ENCODE measurements around the gene CDC34. TPM values are rescaled to one million over a fixed set of nuclear protein-coding genes. Genes with fewer than 3 reads are reported as not detected.

Gene CDC34
- total RNA-seq = 52.8 and 55.0 TPM in 2 replicates

- Mint-ChIP-seq H3K36me3 (ENCODE audit: low read depth) (peaks cover 5% of the 10 kb centered on the region), H3K4me3 (peak within 1 kb of the TSS; percentile 94), H3K27me3 (no peaks in the 10 kb centered on the region), H3K9me3 (no peaks in the 10 kb centered on the region), H3K27ac (peak within 1 kb of the TSS; percentile 90), H3K4me1 (peaks cover 13% of the 10 kb centered on the region)
- DNase-seq = peak; percentile 72
- intact Hi-C loops (cut with micrococcal nuclease) = loop anchor here (1.0 to 5.0 kb wide), 5 partner anchors 21 to 100 kb away; partner anchors contain the start of genes BSG, POLRMT and TPGS1
Observed at GRCh38 chr19:531753-532560, at the start of gene CDC34. TSS of gene CDC34 (plus strand) at chr19:531760. CDS start at chr19:531932, 172 bp downstream.

- intact Hi-C loops (cut with micrococcal nuclease) = no loop called here
- no peak for DNase-seq
- H3K27me3 Mint-ChIP-seq = peaks cover 11% of the 10 kb centered on the region
- no peak overlapping the region for H3K4me3 Mint-ChIP-seq
- peaks cover 19% of the 10 kb centered on the region for H3K9me3 Mint-ChIP-seq
- H3K27ac Mint-ChIP-seq = no peak overlapping the region
- H3K4me1 Mint-ChIP-seq = peaks cover 9% of the 10 kb centered on the region
- H3K36me3 Mint-ChIP-seq (ENCODE audit: low read depth) = peaks cover 16% of the 10 kb centered on the region
Observed at GRCh38 chr19:482186-483041, 49.1 kb upstream of the CDC34 start.

- no peak overlapping the region for H3K27ac Mint-ChIP-seq
- DNase-seq = no peak
- intact Hi-C loops (cut with micrococcal nuclease) = no loop called here
- H3K4me3 Mint-ChIP-seq = no peak overlapping the region
- H3K9me3 Mint-ChIP-seq = peaks cover 19% of the 10 kb centered on the region
- peaks cover 18% of the 10 kb centered on the region for H3K36me3 Mint-ChIP-seq (ENCODE audit: low read depth)
- peaks cover 13% of the 10 kb centered on the region for H3K4me1 Mint-ChIP-seq
- peaks cover 11% of the 10 kb centered on the region for H3K27me3 Mint-ChIP-seq
Observed at GRCh38 chr19:483332-484072, 48.1 kb upstream of the CDC34 start.

GRCh38 chr19:484494-484893 lies 47.1 kb upstream of the CDC34 start:
- peaks cover 18% of the 10 kb centered on the region for H3K36me3 Mint-ChIP-seq (ENCODE audit: low read depth)
- H3K4me3 Mint-ChIP-seq = no peak overlapping the region
- H3K27ac Mint-ChIP-seq = no peak overlapping the region
- intact Hi-C loops (cut with micrococcal nuclease) = no loop called here
- peaks cover 11% of the 10 kb centered on the region for H3K27me3 Mint-ChIP-seq
- DNase-seq = no peak
- peaks cover 19% of the 10 kb centered on the region for H3K9me3 Mint-ChIP-seq
- H3K4me1 Mint-ChIP-seq = peaks cover 15% of the 10 kb centered on the region

- Mint-ChIP-seq H3K4me1 (peaks cover 13% of the 10 kb centered on the region), H3K27ac (no peak overlapping the region), H3K36me3 (ENCODE audit: low read depth) (peaks cover 16% of the 10 kb centered on the region), H3K9me3 (peaks cover 15% of the 10 kb centered on the region), H3K27me3 (peaks cover 11% of the 10 kb centered on the region), H3K4me3 (no peak overlapping the region)
- intact Hi-C loops (cut with micrococcal nuclease) = loop anchor here (5.0 kb wide), 1 partner anchor 143 kb away; the partner anchor contains the start of gene MIER2
- DNase-seq = no peak
Observed at GRCh38 chr19:485077-485476, 46.5 kb upstream of the CDC34 start.

GRCh38 chr19:485583-486236 lies 45.9 kb upstream of the CDC34 start:
- H3K27ac Mint-ChIP-seq = no peak overlapping the region
- peaks cover 9% of the 10 kb centered on the region for H3K4me1 Mint-ChIP-seq
- H3K36me3 Mint-ChIP-seq (ENCODE audit: low read depth) = peaks cover 10% of the 10 kb centered on the region
- H3K27me3 Mint-ChIP-seq = peaks cover 5% of the 10 kb centered on the region
- intact Hi-C loops (cut with micrococcal nuclease) = loop anchor here (5.0 kb wide), 1 partner anchor 143 kb away; the partner anchor contains the start of gene MIER2
- H3K9me3 Mint-ChIP-seq = peaks cover 9% of the 10 kb centered on the region
- DNase-seq = no peak
- no peak overlapping the region for H3K4me3 Mint-ChIP-seq

- intact Hi-C loops (cut with micrococcal nuclease) = loop anchor here (1.0 to 5.0 kb wide), 2 partner anchors 19 to 146 kb away; partner anchors contain the start of genes MIER2 and TPGS1
- Mint-ChIP-seq H3K4me3 (peak overlapping the region; percentile 86), H3K27me3 (peaks cover 5% of the 10 kb centered on the region), H3K27ac (peak overlapping the region; percentile 94), H3K4me1 (peaks cover 7% of the 10 kb centered on the region), H3K36me3 (ENCODE audit: low read depth) (peaks cover 4% of the 10 kb centered on the region), H3K9me3 (no peaks in the 10 kb centered on the region)
- peak; percentile 97 for DNase-seq
Observed at GRCh38 chr19:488505-489417, 42.8 kb upstream of the CDC34 start.

GRCh38 chr19:489418-490196 lies 42.0 kb upstream of the CDC34 start:
- peaks cover 4% of the 10 kb centered on the region for H3K36me3 Mint-ChIP-seq (ENCODE audit: low read depth)
- peak overlapping the region; percentile 86 for H3K4me3 Mint-ChIP-seq
- peak overlapping the region; percentile 75 for H3K27ac Mint-ChIP-seq
- no peaks in the 10 kb centered on the region for H3K9me3 Mint-ChIP-seq
- H3K27me3 Mint-ChIP-seq = peaks cover 5% of the 10 kb centered on the region
- H3K4me1 Mint-ChIP-seq = peaks cover 7% of the 10 kb centered on the region
- DNase-seq = no peak
- intact Hi-C loops (cut with micrococcal nuclease) = loop anchor here (1.0 to 5.0 kb wide), 2 partner anchors 18 to 147 kb away; partner anchors contain the start of genes MIER2 and TPGS1

- DNase-seq = no peak
- intact Hi-C loops (cut with micrococcal nuclease) = no loop called here
- Mint-ChIP-seq H3K27ac (no peak overlapping the region), H3K4me1 (peaks cover 7% of the 10 kb centered on the region), H3K4me3 (no peak overlapping the region), H3K9me3 (no peaks in the 10 kb centered on the region), H3K27me3 (peaks cover 4% of the 10 kb centered on the region), H3K36me3 (ENCODE audit: low read depth) (peaks cover 4% of the 10 kb centered on the region)
Observed at GRCh38 chr19:491146-491741, 40.3 kb upstream of the CDC34 start.

GRCh38 chr19:492091-492531 lies 39.4 kb upstream of the CDC34 start:
- Mint-ChIP-seq H3K4me1 (peaks cover 7% of the 10 kb centered on the region), H3K27me3 (peaks cover 3% of the 10 kb centered on the region), H3K27ac (no peak overlapping the region), H3K9me3 (no peaks in the 10 kb centered on the region), H3K4me3 (no peak overlapping the region), H3K36me3 (ENCODE audit: low read depth) (peaks cover 4% of the 10 kb centered on the region)
- intact Hi-C loops (cut with micrococcal nuclease) = no loop called here
- peak; percentile 65 for DNase-seq

- intact Hi-C loops (cut with micrococcal nuclease) = no loop called here
- no peak overlapping the region for H3K4me3 Mint-ChIP-seq
- H3K9me3 Mint-ChIP-seq = no peaks in the 10 kb centered on the region
- H3K27me3 Mint-ChIP-seq = peaks cover 9% of the 10 kb centered on the region
- no peak overlapping the region for H3K27ac Mint-ChIP-seq
- H3K4me1 Mint-ChIP-seq = peaks cover 3% of the 10 kb centered on the region
- no peak for DNase-seq
- H3K36me3 Mint-ChIP-seq (ENCODE audit: low read depth) = peaks cover 1% of the 10 kb centered on the region
Observed at GRCh38 chr19:493391-494170, 38.0 kb upstream of the CDC34 start.

Measured in activated CD4-positive, alpha-beta T cell treated with anti-CD3 and anti-CD28 coated beads, Interleukin-2, amount 10 ng/mL, durations not matched to agents 24 days and 14 days (primary cell).